OCI-LY7 (cell line): ENCODE measurements around the gene RAC2.

Experiments
- EZH2phosphoT487 ChIP-seq: fragments of 200-600 bp; sonication (generic); IDR thresholded peaks from 2 replicates; pipeline ENCODE4 v1.6.1; 2018; ENCODE audit warnings: low read depth, borderline replicate concordance, mild to moderate bottlenecking, mixed run types, antibody characterized with exemption, low read length, moderate library complexity, mixed read lengths
- TF ChIP-seq, protein P1 (sequence below): fragments of 200-600 bp; sonication (generic); conservative IDR thresholded peaks from 2 replicates; pipeline ENCODE4 v1.5.1; 2014; ENCODE audit warnings: mild to moderate bottlenecking, antibody characterized with exemption, low read length, moderate library complexity, mixed read lengths

DNA sequence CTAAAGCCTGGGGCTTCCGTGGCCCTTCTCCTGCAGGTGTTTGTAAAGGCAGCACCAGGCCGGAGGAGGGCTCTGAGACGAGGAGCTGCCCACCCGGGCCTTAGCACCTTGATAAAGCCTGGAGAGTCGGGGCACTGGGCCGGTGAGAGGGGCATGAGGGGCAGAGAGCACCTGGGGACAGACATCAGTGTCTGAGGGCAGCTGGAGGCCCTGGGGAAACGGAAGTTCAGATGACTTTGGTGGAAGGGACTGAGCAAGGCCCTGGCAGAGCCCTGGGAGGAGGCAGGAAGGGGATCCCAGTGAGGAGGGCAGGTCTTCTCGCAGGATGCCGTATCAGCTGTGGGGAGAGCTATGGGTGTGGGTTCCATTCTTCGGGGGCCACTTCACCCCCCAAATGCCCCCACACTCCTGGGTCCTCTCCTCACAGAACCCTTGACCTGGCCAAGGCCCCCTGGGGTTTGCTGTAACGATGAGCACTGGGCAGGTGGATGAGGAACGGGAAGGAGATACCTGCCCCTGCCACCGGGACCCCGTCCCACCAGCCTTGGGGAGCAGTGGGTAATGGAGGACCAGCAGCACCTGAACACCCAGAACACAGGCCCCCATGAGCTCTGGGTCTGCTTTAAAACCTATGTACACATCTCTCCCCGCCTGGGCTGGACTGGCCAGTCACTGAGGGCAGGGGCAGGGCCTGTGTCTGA, 63.4 kb downstream of the RAC2 start:
- TF ChIP-seq, protein P1, sequence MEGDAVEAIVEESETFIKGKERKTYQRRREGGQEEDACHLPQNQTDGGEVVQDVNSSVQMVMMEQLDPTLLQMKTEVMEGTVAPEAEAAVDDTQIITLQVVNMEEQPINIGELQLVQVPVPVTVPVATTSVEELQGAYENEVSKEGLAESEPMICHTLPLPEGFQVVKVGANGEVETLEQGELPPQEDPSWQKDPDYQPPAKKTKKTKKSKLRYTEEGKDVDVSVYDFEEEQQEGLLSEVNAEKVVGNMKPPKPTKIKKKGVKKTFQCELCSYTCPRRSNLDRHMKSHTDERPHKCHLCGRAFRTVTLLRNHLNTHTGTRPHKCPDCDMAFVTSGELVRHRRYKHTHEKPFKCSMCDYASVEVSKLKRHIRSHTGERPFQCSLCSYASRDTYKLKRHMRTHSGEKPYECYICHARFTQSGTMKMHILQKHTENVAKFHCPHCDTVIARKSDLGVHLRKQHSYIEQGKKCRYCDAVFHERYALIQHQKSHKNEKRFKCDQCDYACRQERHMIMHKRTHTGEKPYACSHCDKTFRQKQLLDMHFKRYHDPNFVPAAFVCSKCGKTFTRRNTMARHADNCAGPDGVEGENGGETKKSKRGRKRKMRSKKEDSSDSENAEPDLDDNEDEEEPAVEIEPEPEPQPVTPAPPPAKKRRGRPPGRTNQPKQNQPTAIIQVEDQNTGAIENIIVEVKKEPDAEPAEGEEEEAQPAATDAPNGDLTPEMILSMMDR, result no peak
- TF ChIP-seq EZH2phosphoT487, result no peak
